GM13976 (cell line): ENCODE data around the gene PLD6.

Source experiments
- DNase-seq: peaks from one replicate; pipeline ENCODE4 v3.0.0; 2012; ENCODE audit warnings: low spot score
- CTCF ChIP-seq: IDR thresholded peaks from 2 replicates; pipeline ENCODE4 v1.5.1; 2012; ENCODE audit warnings: borderline replicate concordance, mild to moderate bottlenecking; ENCODE audit not compliant: insufficient read depth; ENCODE audit errors: extremely low read depth, missing control alignments, control extremely low read depth
- in situ Hi-C: fragments of 300-500 bp; cut with MboI; formaldehyde crosslinking; loops from one replicate; pipeline ENCODE4 v1.12.0; 2022; ENCODE audit warnings: low sequenced_read_pairs, mixed read lengths, inconsistent platforms; ENCODE audit not compliant: unreplicated experiment

PLD6 gene

GRCh38 chr17:17177176-17177575 is 29.0 kb downstream of the PLD6 start:
- no peak for DNase-seq
- TF ChIP-seq CTCF = no peak
- in situ Hi-C loops = loop anchor here (10.0 kb wide), 1 partner anchor 62 kb away; no protein-coding TSS in a partner anchor

- in situ Hi-C loops = loop anchor here (10.0 kb wide), 1 partner anchor 62 kb away; no protein-coding TSS in a partner anchor
- DNase-seq = no peak
- TF ChIP-seq CTCF = no peak
Observed at GRCh38 chr17:17176341-17176740, 29.8 kb downstream of the PLD6 start.

GRCh38 chr17:17175917-17176316 is 30.2 kb downstream of the PLD6 start:
- in situ Hi-C loops = loop anchor here (10.0 kb wide), 1 partner anchor 61 kb away; no protein-coding TSS in a partner anchor
- no peak for TF ChIP-seq CTCF
- DNase-seq = no peak

DNA sequence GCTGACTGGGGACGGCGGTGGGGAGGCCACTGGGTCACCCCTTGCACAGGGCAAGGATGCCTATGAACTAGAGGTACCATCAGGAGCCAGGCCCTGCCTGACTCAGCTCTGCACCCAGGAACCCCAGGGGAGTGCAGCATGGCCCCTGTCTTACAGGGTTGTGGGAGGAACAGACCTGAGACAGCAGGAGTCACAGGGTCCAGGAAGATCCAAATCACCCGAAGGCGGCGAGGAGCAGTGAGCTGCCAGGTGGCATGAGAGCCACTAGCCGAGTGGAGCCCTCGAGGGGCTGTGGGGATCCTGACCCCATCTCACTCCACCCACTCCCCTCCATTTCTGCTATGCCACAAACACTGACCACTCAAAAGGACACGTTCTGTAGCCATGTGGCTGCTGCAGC is 30.8 kb downstream of the PLD6 start:
- TF ChIP-seq CTCF = no peak
- DNase-seq = no peak
- in situ Hi-C loops = loop anchor here (10.0 kb wide), 1 partner anchor 61 kb away; no protein-coding TSS in a partner anchor

- in situ Hi-C loops = loop anchor here (10.0 kb wide), 1 partner anchor 59 kb away; no protein-coding TSS in a partner anchor
- no peak for TF ChIP-seq CTCF
- DNase-seq = no peak
Observed at GRCh38 chr17:17173921-17174320, 32.2 kb downstream of the PLD6 start.

DNA sequence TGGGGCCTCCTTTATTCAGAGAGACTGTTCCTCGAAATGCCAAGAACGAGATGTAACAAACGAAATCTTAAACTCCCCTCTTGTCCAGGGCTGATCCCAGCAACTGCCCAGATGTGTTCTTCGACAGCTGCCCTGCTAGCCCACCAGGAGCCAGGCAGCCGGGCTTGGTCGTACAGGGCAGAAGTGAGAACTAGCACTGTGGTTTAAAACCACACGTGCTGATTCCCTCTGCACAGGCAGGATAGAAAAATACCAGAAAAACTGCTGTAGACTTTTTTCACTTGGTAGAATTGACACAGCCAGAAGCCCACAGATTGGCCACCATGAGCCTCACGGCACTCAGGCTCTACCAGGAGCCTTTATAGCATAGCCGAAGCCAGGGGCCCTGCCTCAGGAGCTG is 33.1 kb downstream of the PLD6 start:
- TF ChIP-seq CTCF = no peak
- no peak for DNase-seq
- in situ Hi-C loops = loop anchor here (10.0 kb wide), 1 partner anchor 58 kb away; no protein-coding TSS in a partner anchor
